Breast epithelium (tissue), 3 donors: ENCODE results near the gene STK17A.

Source experiments
- POLR2AphosphoS5 ChIP-seq, 3 donors: sonication (generic); formaldehyde crosslinking; IDR thresholded peaks; one replicate each; pipeline ENCODE4 v1.6.1; 2017; ENCODE audit warnings: antibody characterized with exemption in 3 of 3
- TF ChIP-seq, protein P1 (sequence below), 3 donors: fragments of 450-650 bp; IDR thresholded peaks; one replicate each; pipeline ENCODE4 v1.5.1; 2016 to 2017; ENCODE audit warnings: antibody characterized with exemption in 3 of 3, mild to moderate bottlenecking in 3 of 3, moderate library complexity in 3 of 3

- TF ChIP-seq, protein P1, sequence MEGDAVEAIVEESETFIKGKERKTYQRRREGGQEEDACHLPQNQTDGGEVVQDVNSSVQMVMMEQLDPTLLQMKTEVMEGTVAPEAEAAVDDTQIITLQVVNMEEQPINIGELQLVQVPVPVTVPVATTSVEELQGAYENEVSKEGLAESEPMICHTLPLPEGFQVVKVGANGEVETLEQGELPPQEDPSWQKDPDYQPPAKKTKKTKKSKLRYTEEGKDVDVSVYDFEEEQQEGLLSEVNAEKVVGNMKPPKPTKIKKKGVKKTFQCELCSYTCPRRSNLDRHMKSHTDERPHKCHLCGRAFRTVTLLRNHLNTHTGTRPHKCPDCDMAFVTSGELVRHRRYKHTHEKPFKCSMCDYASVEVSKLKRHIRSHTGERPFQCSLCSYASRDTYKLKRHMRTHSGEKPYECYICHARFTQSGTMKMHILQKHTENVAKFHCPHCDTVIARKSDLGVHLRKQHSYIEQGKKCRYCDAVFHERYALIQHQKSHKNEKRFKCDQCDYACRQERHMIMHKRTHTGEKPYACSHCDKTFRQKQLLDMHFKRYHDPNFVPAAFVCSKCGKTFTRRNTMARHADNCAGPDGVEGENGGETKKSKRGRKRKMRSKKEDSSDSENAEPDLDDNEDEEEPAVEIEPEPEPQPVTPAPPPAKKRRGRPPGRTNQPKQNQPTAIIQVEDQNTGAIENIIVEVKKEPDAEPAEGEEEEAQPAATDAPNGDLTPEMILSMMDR (IDR thresholded peaks at IDR 0.05) = no peak
- no peak for TF ChIP-seq POLR2AphosphoS5 (IDR thresholded peaks at IDR 0.05)
Measured at GRCh38 chr7:43590862-43591557, 8.1 kb downstream of the STK17A start.
